Measurements from ENCODE around the gene BTBD10. TPM values are rescaled to one million over a fixed set of nuclear protein-coding genes. Genes with fewer than 3 reads are reported as not detected.

Gene BTBD10
- total RNA-seq, 1 experiment from 2014 or later, result 23.3 TPM

DNA sequence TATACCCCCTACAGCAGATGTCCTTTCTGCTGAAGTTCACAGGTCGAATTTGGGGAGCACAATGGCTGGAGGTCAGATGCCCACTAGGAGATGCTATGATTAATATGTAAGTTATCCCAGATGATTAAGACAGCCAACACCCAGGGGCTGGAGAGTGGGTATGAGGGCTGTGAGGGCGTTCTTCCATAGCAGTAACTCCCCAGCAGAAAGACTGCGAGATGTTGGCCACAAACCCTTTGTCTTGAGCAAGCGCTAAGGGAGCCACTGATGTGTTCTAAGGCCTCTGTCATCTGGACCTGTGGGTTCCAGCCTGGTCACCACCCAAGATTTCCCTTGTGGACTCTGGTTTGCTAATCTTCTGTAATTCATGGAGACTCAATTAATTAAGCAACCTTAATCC lies 107.8 kb downstream of the BTBD10 start:
- Histone ChIP-seq H3K4me1 (ENCODE audit: insufficient read depth, low read length) (peaks cover 2% of the 10 kb centered on the region; the same call in 1 of the 2 replicates), H3K14ac (ENCODE audit: insufficient read depth, low read length) (no peak overlapping the region), H2BK5ac (ENCODE audit: insufficient read length, low read length) (no peak overlapping the region), H4K20me1 (ENCODE audit: control insufficient read depth, insufficient read depth, insufficient read length) (no peaks in the 10 kb centered on the region), H3K79me2 (ENCODE audit: insufficient read depth, low read length) (no peaks in the 10 kb centered on the region), H2AK5ac (ENCODE audit: insufficient read length, low read length) (no peak overlapping the region), H4K91ac (ENCODE audit: insufficient read length, low read depth, low read length) (no peak overlapping the region), H3K23ac (ENCODE audit: insufficient read length, low read depth, low read length) (no peak overlapping the region), H4K8ac (replicated peaks; ENCODE audit: insufficient read length, low read depth, low read length) (no peak overlapping the region), H3K4ac (ENCODE audit: low read depth, low read length) (no peak overlapping the region), H4K5ac (ENCODE audit: insufficient read length, low read depth, low read length) (no peak overlapping the region), H2AFZ (ENCODE audit: low read length) (no peak overlapping the region), H2BK20ac (ENCODE audit: low read depth, low read length, poor library complexity, severe bottlenecking) (no peak overlapping the region), H3K4me2 (ENCODE audit: insufficient read depth, insufficient read length, low read length) (no peak overlapping the region), H3K56ac (ENCODE audit: insufficient read length, low read depth, low read length) (no peak overlapping the region), H2BK120ac (ENCODE audit: low read depth, low read length, poor library complexity, severe bottlenecking) (no peak overlapping the region), H3K9ac (ENCODE audit: extremely low read depth, insufficient read length, low read length) (no peak overlapping the region), H2BK12ac (ENCODE audit: insufficient read length, low read depth, low read length) (no peak overlapping the region), H3K18ac (ENCODE audit: insufficient read length, low read depth, low read length) (no peak overlapping the region), H3K27me3 (ENCODE audit: insufficient read depth, low read length) (no peaks in the 10 kb centered on the region), H3T11ph (ENCODE audit: low read length) (no peak overlapping the region), H3K79me1 (ENCODE audit: insufficient read depth, low read depth, low read length, poor library complexity, severe bottlenecking) (no peaks in the 10 kb centered on the region), H2BK15ac (ENCODE audit: low read depth, low read length) (no peak overlapping the region), H3K9me3 (ENCODE audit: control insufficient read depth, low read depth, low read length) (no peaks in the 10 kb centered on the region), H3K27ac (ENCODE audit: insufficient read length, low read depth, low read length) (no peak overlapping the region), H3K23me2 (ENCODE audit: insufficient read length, low read depth, low read length, poor library complexity, severe bottlenecking) (no peaks in the 10 kb centered on the region)
- no peaks in the 10 kb centered on the region for H3K27me3 Mint-ChIP-seq (ENCODE audit: low read depth)
- H3K36me3 Mint-ChIP-seq (ENCODE audit: insufficient read depth in 1 of 3, low read depth in 3 of 3), result no peaks in the 10 kb centered on the region
- H3K9me3 Mint-ChIP-seq, result no peaks in the 10 kb centered on the region
- no CpG with 5 or more reads among the region's 4 CpGs for WGBS (ENCODE audit: extremely low coverage, insufficient read length, low lambda C conversion rate)
- H3K27ac Mint-ChIP-seq, result no peak overlapping the region
- DNase-seq, result no peak
- no peak overlapping the region for H3K4me3 Mint-ChIP-seq
- TF ChIP-seq, protein P1, sequence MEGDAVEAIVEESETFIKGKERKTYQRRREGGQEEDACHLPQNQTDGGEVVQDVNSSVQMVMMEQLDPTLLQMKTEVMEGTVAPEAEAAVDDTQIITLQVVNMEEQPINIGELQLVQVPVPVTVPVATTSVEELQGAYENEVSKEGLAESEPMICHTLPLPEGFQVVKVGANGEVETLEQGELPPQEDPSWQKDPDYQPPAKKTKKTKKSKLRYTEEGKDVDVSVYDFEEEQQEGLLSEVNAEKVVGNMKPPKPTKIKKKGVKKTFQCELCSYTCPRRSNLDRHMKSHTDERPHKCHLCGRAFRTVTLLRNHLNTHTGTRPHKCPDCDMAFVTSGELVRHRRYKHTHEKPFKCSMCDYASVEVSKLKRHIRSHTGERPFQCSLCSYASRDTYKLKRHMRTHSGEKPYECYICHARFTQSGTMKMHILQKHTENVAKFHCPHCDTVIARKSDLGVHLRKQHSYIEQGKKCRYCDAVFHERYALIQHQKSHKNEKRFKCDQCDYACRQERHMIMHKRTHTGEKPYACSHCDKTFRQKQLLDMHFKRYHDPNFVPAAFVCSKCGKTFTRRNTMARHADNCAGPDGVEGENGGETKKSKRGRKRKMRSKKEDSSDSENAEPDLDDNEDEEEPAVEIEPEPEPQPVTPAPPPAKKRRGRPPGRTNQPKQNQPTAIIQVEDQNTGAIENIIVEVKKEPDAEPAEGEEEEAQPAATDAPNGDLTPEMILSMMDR (conservative IDR thresholded peaks at IDR 0.05), result no peak
- H3K4me1 Mint-ChIP-seq, result peaks cover 2 to 7% of the 10 kb centered on the region in 2 experiments; a peak in 3 of 4 replicates

Data from H9 (cell line).